GM12891 (cell line): Measurements from ENCODE around the gene SSTR5.

Experiments used
- DNase-seq: peaks from one replicate; pipeline ENCODE4 v3.0.0; 2011; ENCODE audit warnings: low spot score; ENCODE audit not compliant: insufficient read length
- FAIRE-seq: peaks from 2 replicates; lab custom pipeline; 2011; peaks lifted over from hg19 to GRCh38; lab: Jason Lieb, UNC
- PAX5 ChIP-seq: IDR thresholded peaks from 2 replicates; pipeline ENCODE4 v1.6.1; 2011; ENCODE audit warnings: low read length, moderate library complexity, mild to moderate bottlenecking; ENCODE audit not compliant: insufficient read depth, severe bottlenecking
- POLR2A ChIP-seq: IDR thresholded peaks from 2 replicates; pipeline ENCODE4 v1.6.1; 2011; ENCODE audit warnings: low read depth, low read length, control low read depth
- POLR2AphosphoS5 ChIP-seq: IDR thresholded peaks from 2 replicates; pipeline ENCODE4 v1.6.1; 2011; ENCODE audit warnings: low read depth, low read length, control low read depth
- POU2F2 ChIP-seq: IDR thresholded peaks from 2 replicates; pipeline ENCODE4 v1.6.1; 2011; ENCODE audit warnings: low read depth, mild to moderate bottlenecking, control low read depth, low read length, moderate library complexity
- SPI1 ChIP-seq: IDR thresholded peaks from 2 replicates; pipeline ENCODE4 v1.6.1; 2011; ENCODE audit warnings: low read depth, low read length, control low read depth
- TAF1 ChIP-seq: IDR thresholded peaks from 2 replicates; pipeline ENCODE4 v1.6.1; 2011; ENCODE audit warnings: low read depth, low read length, control low read depth

Gene SSTR5

GRCh38 chr16:1119766-1120576, 47.4 kb downstream of the SSTR5 start:
- no peak for FAIRE-seq
- TF ChIP-seq SPI1, result no peak
- no peak for TF ChIP-seq TAF1
- no peak for TF ChIP-seq POLR2AphosphoS5
- no peak for TF ChIP-seq PAX5
- TF ChIP-seq POLR2A, result no peak
- no peak for TF ChIP-seq POU2F2
- no peak for DNase-seq

GRCh38 chr16:1120577-1120941, 48.0 kb downstream of the SSTR5 start:
- TF ChIP-seq SPI1 (no peak), POLR2AphosphoS5 (no peak), POLR2A (no peak), TAF1 (no peak), PAX5 (no peak), POU2F2 (no peak)
- no peak for DNase-seq
- no peak for FAIRE-seq

GRCh38 chr16:1121009-1121408, 48.5 kb downstream of the SSTR5 start:
- FAIRE-seq (no peak), DNase-seq (no peak)
- TF ChIP-seq PAX5, result no peak
- TF ChIP-seq SPI1, result no peak
- TF ChIP-seq TAF1, result no peak
- no peak for TF ChIP-seq POLR2A
- TF ChIP-seq POLR2AphosphoS5, result no peak
- no peak for TF ChIP-seq POU2F2

GRCh38 chr16:1121601-1122397, 49.3 kb downstream of the SSTR5 start:
- TF ChIP-seq POLR2AphosphoS5, result no peak
- TF ChIP-seq PAX5, result no peak
- TF ChIP-seq TAF1, result no peak
- no peak for TF ChIP-seq POLR2A
- no peak for TF ChIP-seq SPI1
- TF ChIP-seq POU2F2, result no peak

GRCh38 chr16:1122398-1122765, 49.8 kb downstream of the SSTR5 start:
- FAIRE-seq (no peak), DNase-seq (no peak)
- TF ChIP-seq PAX5 (no peak), SPI1 (no peak), POLR2A (no peak), POLR2AphosphoS5 (no peak), TAF1 (no peak), POU2F2 (no peak)

More at GRCh38 chr16:1121601-1122397, 49.3 kb downstream of the SSTR5 start:
- DNase-seq (no peak), FAIRE-seq (no peak)

- no peak for TF ChIP-seq SPI1
- TF ChIP-seq POLR2A, result no peak
- no peak for TF ChIP-seq PAX5
- no peak for TF ChIP-seq TAF1
- TF ChIP-seq POLR2AphosphoS5, result no peak
- no peak for TF ChIP-seq POU2F2
- DNase-seq, result no peak
- no peak for FAIRE-seq
Observed at GRCh38 chr16:1123525-1124230, 51.1 kb downstream of the SSTR5 start.

GRCh38 chr16:1124291-1124690, 51.7 kb downstream of the SSTR5 start:
- DNase-seq (no peak), FAIRE-seq (no peak)
- TF ChIP-seq POLR2A (no peak), TAF1 (no peak), PAX5 (no peak), POLR2AphosphoS5 (no peak), POU2F2 (no peak), SPI1 (no peak)

- DNase-seq, result no peak
- TF ChIP-seq TAF1 (no peak), SPI1 (no peak), POLR2AphosphoS5 (no peak), POLR2A (no peak), POU2F2 (no peak), PAX5 (no peak)
- no peak for FAIRE-seq
Observed at GRCh38 chr16:1124795-1125194, 52.2 kb downstream of the SSTR5 start.
